ENCODE data around the gene C5orf22.

The C5orf22 gene

GRCh38 chr5:31604644-31605043 lies 72.5 kb downstream of the C5orf22 start:
- no peak for DNase-seq (ENCODE audit: low read depth)

Data from stimulated activated CD8-positive, alpha-beta memory T cell treated with anti-CD3 and anti-CD28 coated beads, Interleukin-12 subunit alpha, Interleukin-12 subunit beta, amount 100 ng/mL, for 4 hours (primary cell).